Transverse colon (tissue), 4 donors: ENCODE results near the gene RAX. TPM values are rescaled to one million over a fixed set of nuclear protein-coding genes. Genes with fewer than 3 reads are reported as not detected.

Experiments
- DNase-seq: peaks from one replicate; pipeline ENCODE4 v3.0.0-alpha.2; 2019
- H3K27ac ChIP-seq, 4 donors: fragments of 200-600 bp; sonication (generic); 2 replicates each; pipeline ENCODE4 v1.5.1; 2016 to 2018; ENCODE audit warnings: inconsistent platforms in 4 of 4
- H3K27me3 ChIP-seq: fragments of 200-600 bp; sonication (generic); 2 replicates; pipeline ENCODE4 v1.5.1; 2017; ENCODE audit warnings: inconsistent platforms
- H3K36me3 ChIP-seq, 4 donors: fragments of 200-600 bp; sonication (generic); 2 replicates each; pipeline ENCODE4 v1.5.1; 2017 to 2019; ENCODE audit warnings: inconsistent platforms in 4 of 4
- H3K4me1 ChIP-seq, 4 donors: fragments of 200-600 bp; sonication (generic); 2 replicates each; pipeline ENCODE4 v1.5.1; 2017 to 2020; ENCODE audit warnings: inconsistent platforms in 4 of 4
- H3K4me3 ChIP-seq, 4 donors: fragments of 200-600 bp; sonication (generic); 1 replicate in 1 of 4; 2 replicates in 3 of 4; pipeline versions ENCODE4 v1.5.1 to v1.6.1; 2017 to 2019; ENCODE audit warnings: inconsistent platforms in 4 of 4
- H3K9me3 ChIP-seq, 2 donors: fragments of 200-600 bp; sonication (generic); 2 replicates each; pipeline ENCODE4 v1.5.1; 2017 to 2019; ENCODE audit warnings: inconsistent platforms in 2 of 2
- CTCF ChIP-seq, 5 experiments: fragments of 200-600 bp in 3 of 5; fragments of 450-650 bp in 2 of 5; sonication (generic) in 3 of 5; IDR thresholded peaks; 1 replicate in 2 of 5; 2 replicates in 3 of 5; pipeline ENCODE4 v1.5.1; 2016 to 2017; ENCODE audit warnings: antibody characterized with exemption in 5 of 5, inconsistent platforms in 3 of 5, mild to moderate bottlenecking in 2 of 5, moderate library complexity in 1 of 5
- EP300 ChIP-seq: sonication (generic); formaldehyde crosslinking; IDR thresholded peaks from one replicate; pipeline ENCODE4 v1.6.1; 2017; ENCODE audit warnings: antibody characterized with exemption, low read depth
- POLR2A ChIP-seq: fragments of 450-650 bp; IDR thresholded peaks from one replicate; pipeline ENCODE4 v1.6.1; 2016; ENCODE audit warnings: antibody characterized with exemption, mild to moderate bottlenecking, moderate library complexity
- POLR2AphosphoS5 ChIP-seq, 3 donors: sonication (generic); formaldehyde crosslinking; IDR thresholded peaks; one replicate each; pipeline ENCODE4 v1.6.1; 2016; ENCODE audit warnings: antibody characterized with exemption in 3 of 3
- WGBS, 2 donors: methylation state at CpG; one replicate each; pipeline ENCODE4 v1.1.5; 2018; ENCODE audit warnings: low coverage in 1 of 2; 5-methylcytosine and 5-hydroxymethylcytosine counted together
- in situ Hi-C, 4 donors: fragments of 200-750 bp; cut with MboI; loops; one replicate each; pipeline versions ENCODE4 v1.15.0 to v1.15.1; 2017; ENCODE audit warnings: low sequenced_read_pairs in 3 of 4, low pct_ligation_motif_present in 1 of 4, low pct_unique_long_range_greater_than_20kb in 1 of 4
- intact Hi-C: fragments of 100-400 bp; cut with DNase I; formaldehyde crosslinking; loops from one replicate; pipeline ENCODE4 v1.15.1; 2023; ENCODE audit warnings: low total_unique reads
- total RNA-seq, 4 donors: library from RNA; depleted of rRNA; stranded (reverse); fragments of >200 nt; gene quantifications; one replicate each; pipeline ENCODE4 v1.1.0, GENCODE V29; 2016

Gene RAX
- total RNA-seq, 4 donors from 2014 or later: not detected

GRCh38 chr18:59238385-59238784, 34.9 kb downstream of the RAX start:
- no peaks in the 10 kb centered on the region for H3K9me3 ChIP-seq
- no peak overlapping the region for H3K4me3 ChIP-seq
- no peaks in the 10 kb centered on the region for H3K36me3 ChIP-seq
- no peaks in the 10 kb centered on the region for H3K27me3 ChIP-seq
- no peak for TF ChIP-seq CTCF (IDR thresholded peaks at IDR 0.05)
- in situ Hi-C loops (no loop called here), intact Hi-C loops (no loop called here)
- no peaks in the 10 kb centered on the region for H3K4me1 ChIP-seq
- DNase-seq: no peak
- H3K27ac ChIP-seq: no peak overlapping the region

GRCh38 chr18:59233017-59233410, 40.2 kb downstream of the RAX start:
- H3K9me3 ChIP-seq: no peaks in the 10 kb centered on the region
- intact Hi-C loops (no loop called here), in situ Hi-C loops (no loop called here)
- H3K36me3 ChIP-seq: no peaks in the 10 kb centered on the region
- no peaks in the 10 kb centered on the region for H3K4me1 ChIP-seq
- H3K4me3 ChIP-seq: no peak overlapping the region
- no peak for DNase-seq
- WGBS, 2 donors: 77 to 79% methylated on average over 5 to 6 of the region's 6 CpGs
- H3K27ac ChIP-seq: no peak overlapping the region
- TF ChIP-seq CTCF (IDR thresholded peaks at IDR 0.05): no peak
- H3K27me3 ChIP-seq: peaks cover 3% of the 10 kb centered on the region

- no peak for DNase-seq
- no peaks in the 10 kb centered on the region for H3K4me1 ChIP-seq
- intact Hi-C loops: no loop called here
- H3K36me3 ChIP-seq: no peaks in the 10 kb centered on the region
- WGBS, 2 donors: 72% methylated on average over 5 of the region's 5 CpGs; no CpG with 5 or more reads in 1 of the 2 donors
- no peaks in the 10 kb centered on the region for H3K9me3 ChIP-seq
- no peak overlapping the region for H3K27ac ChIP-seq
- in situ Hi-C loops: no loop called here
- no peak overlapping the region for H3K4me3 ChIP-seq
- H3K27me3 ChIP-seq: peaks cover 3% of the 10 kb centered on the region
- TF ChIP-seq EP300 (no peak), POLR2AphosphoS5 (IDR thresholded peaks at IDR 0.05) (no peak), CTCF (IDR thresholded peaks at IDR 0.05) (no peak), POLR2A (no peak)
Observed at GRCh38 chr18:59232309-59233016, 40.8 kb downstream of the RAX start.

GRCh38 chr18:59231877-59232276, 41.4 kb downstream of the RAX start:
- no peak overlapping the region for H3K4me3 ChIP-seq
- no peak for DNase-seq
- TF ChIP-seq EP300 (no peak), POLR2AphosphoS5 (IDR thresholded peaks at IDR 0.05) (no peak), CTCF (IDR thresholded peaks at IDR 0.05) (no peak), POLR2A (no peak)
- in situ Hi-C loops (no loop called here), intact Hi-C loops (no loop called here)
- no peaks in the 10 kb centered on the region for H3K9me3 ChIP-seq
- H3K4me1 ChIP-seq: no peaks in the 10 kb centered on the region
- H3K36me3 ChIP-seq: no peaks in the 10 kb centered on the region
- 85 to 100% methylated on average over 1 to 2 of the region's 2 CpGs for WGBS, 2 donors
- H3K27ac ChIP-seq: no peak overlapping the region
- peaks cover 3% of the 10 kb centered on the region for H3K27me3 ChIP-seq
